ENCODE measurements around the gene PSMB1. TPM values are rescaled to one million over a fixed set of nuclear protein-coding genes. Genes with fewer than 3 reads are reported as not detected.

Gene PSMB1
- total and polyA plus RNA-seq, 4 experiments from 2014 or later = 94.2 to 705 (median 272) TPM

- Histone ChIP-seq H3K36me3 (ENCODE audit: insufficient read depth, low read length) (no peaks in the 10 kb centered on the region), H3K4me1 (ENCODE audit: insufficient read depth, low read length) (no peaks in the 10 kb centered on the region), H3K4me3 (ENCODE audit: low read length in 2 of 2) (no peak overlapping the region), H3K27me3 (ENCODE audit: insufficient read depth, low read length) (no peaks in the 10 kb centered on the region), H3K27ac (ENCODE audit: low read depth, low read length) (no peak overlapping the region), H3K9me3 (ENCODE audit: control insufficient read depth in 1 of 2, low read length in 2 of 2) (no peaks in the 10 kb centered on the region)
- POLR2A ChIA-PET (ENCODE audit: partially characterized antibody) = no interaction called here
- no peaks in the 10 kb centered on the region for H3K4me1 Mint-ChIP-seq
- CTCF ChIA-PET (ENCODE audit: partially characterized antibody) = interaction anchor here (1.0 kb wide), 1 partner anchor 40 kb away, joined by 3 read pairs; no protein-coding TSS in a partner anchor
- no peak overlapping the region for H3K27ac Mint-ChIP-seq
- DNase-seq = no peak
- peaks cover 20 to 29% of the 10 kb centered on the region in 2 donors for H3K27me3 Mint-ChIP-seq
- H3K9me3 Mint-ChIP-seq = no peaks in the 10 kb centered on the region
- intact Hi-C loops (cut with micrococcal nuclease) = no loop called here
- no peaks in the 10 kb centered on the region for H3K36me3 Mint-ChIP-seq
- H3K4me3 Mint-ChIP-seq = no peak overlapping the region
Measured at GRCh38 chr6:170490259-170490658, 62.8 kb downstream of the PSMB1 start.

GRCh38 chr6:170489836-170490235, 63.3 kb downstream of the PSMB1 start:
- ChIA-PET POLR2A (ENCODE audit: partially characterized antibody) (no interaction called here), CTCF (ENCODE audit: partially characterized antibody) (interaction anchor here (1.0 kb wide), 1 partner anchor 40 kb away, joined by 3 read pairs; no protein-coding TSS in a partner anchor)
- H3K9me3 Mint-ChIP-seq = no peaks in the 10 kb centered on the region
- intact Hi-C loops (cut with micrococcal nuclease) = no loop called here
- no peak overlapping the region for H3K4me3 Mint-ChIP-seq
- H3K27ac Mint-ChIP-seq = no peak overlapping the region
- no peaks in the 10 kb centered on the region for H3K36me3 Mint-ChIP-seq
- H3K27me3 Mint-ChIP-seq = peaks cover 21 to 29% of the 10 kb centered on the region in 2 donors
- no peaks in the 10 kb centered on the region for H3K9me3 ChIP-seq (ENCODE audit: control insufficient read depth in 1 of 2, low read length in 2 of 2)
- H3K36me3 ChIP-seq (ENCODE audit: insufficient read depth, low read length) = no peaks in the 10 kb centered on the region
- DNase-seq = no peak
- H3K27ac ChIP-seq (ENCODE audit: low read depth, low read length) = no peak overlapping the region
- H3K4me1 Mint-ChIP-seq = no peaks in the 10 kb centered on the region
- H3K4me1 ChIP-seq (ENCODE audit: insufficient read depth, low read length) = no peaks in the 10 kb centered on the region
- H3K4me3 ChIP-seq (ENCODE audit: low read length in 2 of 2) = no peak overlapping the region
- no peaks in the 10 kb centered on the region for H3K27me3 ChIP-seq (ENCODE audit: insufficient read depth, low read length)

DNA sequence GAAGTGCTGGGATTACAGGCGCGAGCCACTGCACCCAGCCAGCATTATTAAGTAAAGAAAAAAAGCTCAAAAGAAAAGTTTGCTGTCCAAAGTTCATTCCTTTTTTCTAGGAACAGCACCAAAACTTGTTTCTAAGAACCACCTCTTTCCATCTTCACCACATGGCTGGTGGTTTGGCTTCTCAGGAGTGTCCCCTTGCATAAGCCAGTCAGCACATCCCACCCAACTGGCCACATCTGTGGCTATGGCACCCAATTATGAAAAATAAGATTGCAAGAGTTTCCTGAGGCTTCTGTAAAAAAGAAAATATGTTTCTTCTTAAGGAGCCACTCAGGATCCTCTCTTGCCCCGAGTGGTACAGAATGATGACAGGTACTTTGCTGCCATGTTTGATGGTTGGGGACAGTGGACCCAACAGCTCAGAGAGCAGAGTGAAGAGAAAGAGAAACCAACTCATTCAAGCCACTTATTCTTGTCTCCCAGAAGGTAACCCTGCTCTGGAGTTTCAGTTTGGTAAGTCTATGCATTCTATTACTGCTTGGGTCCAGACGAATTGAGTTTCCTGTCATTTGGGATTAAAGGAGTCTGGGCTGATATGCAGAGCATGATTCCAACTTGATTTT, 65.3 kb downstream of the PSMB1 start:
- intact Hi-C loops (cut with micrococcal nuclease) = no loop called here
- POLR2A ChIA-PET (ENCODE audit: partially characterized antibody) = no interaction called here

DNA sequence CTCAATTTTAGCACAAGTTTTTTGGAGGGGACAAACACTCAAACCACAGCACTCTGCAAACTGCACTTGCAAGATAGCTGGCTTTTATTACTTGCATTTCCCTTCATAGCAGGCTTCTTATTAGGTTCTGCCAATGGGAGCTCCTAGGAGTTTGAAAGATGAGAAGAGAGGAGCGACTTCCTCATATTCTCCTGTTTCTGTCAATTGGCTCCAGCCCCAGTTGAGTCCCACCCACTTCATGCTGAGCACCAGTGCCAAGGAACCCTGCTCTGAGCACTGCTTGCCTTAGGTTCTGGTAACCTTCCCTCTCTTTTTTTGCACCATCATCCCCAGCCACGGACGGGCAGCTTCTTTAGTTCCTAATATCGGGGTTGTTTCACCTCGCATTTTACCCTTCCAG, 67.9 kb downstream of the PSMB1 start:
- no peaks in the 10 kb centered on the region for H3K4me1 Mint-ChIP-seq
- peaks cover 0 to 12% (median 3%) of the 10 kb centered on the region in 8 donors for H3K9me3 Mint-ChIP-seq
- intact Hi-C loops (cut with micrococcal nuclease) = no loop called here
- H3K4me3 ChIP-seq (ENCODE audit: low read length in 2 of 2) = no peak overlapping the region
- no peak overlapping the region for H3K27ac ChIP-seq (ENCODE audit: low read depth, low read length)
- H3K27me3 ChIP-seq (ENCODE audit: insufficient read depth, low read length) = no peaks in the 10 kb centered on the region
- ChIA-PET POLR2A (ENCODE audit: partially characterized antibody) (no interaction called here), CTCF (ENCODE audit: partially characterized antibody) (no interaction called here)
- H3K4me1 ChIP-seq (ENCODE audit: insufficient read depth, low read length) = no peaks in the 10 kb centered on the region
- H3K4me3 Mint-ChIP-seq = no peak overlapping the region
- no peaks in the 10 kb centered on the region for H3K9me3 ChIP-seq (ENCODE audit: control insufficient read depth in 1 of 2, low read length in 2 of 2)
- no peaks in the 10 kb centered on the region for H3K36me3 ChIP-seq (ENCODE audit: insufficient read depth, low read length)
- H3K27ac Mint-ChIP-seq = no peak overlapping the region
- H3K36me3 Mint-ChIP-seq = no peaks in the 10 kb centered on the region
- peaks cover 7 to 11% of the 10 kb centered on the region in 2 donors for H3K27me3 Mint-ChIP-seq
- DNase-seq = no peak

More for the DNA sequence above, 65.3 kb downstream of the PSMB1 start:
- Mint-ChIP-seq H3K27ac (no peak overlapping the region), H3K36me3 (no peaks in the 10 kb centered on the region), H3K4me1 (no peaks in the 10 kb centered on the region), H3K4me3 (no peak overlapping the region), H3K27me3 (peaks cover 13 to 22% of the 10 kb centered on the region in 2 donors), H3K9me3 (peaks cover 0 to 6% (median 2%) of the 10 kb centered on the region in 8 donors)
- DNase-seq = no peak
- CTCF ChIA-PET (ENCODE audit: partially characterized antibody) = no interaction called here
- Histone ChIP-seq H3K27me3 (ENCODE audit: insufficient read depth, low read length) (no peaks in the 10 kb centered on the region), H3K36me3 (ENCODE audit: insufficient read depth, low read length) (no peaks in the 10 kb centered on the region), H3K9me3 (ENCODE audit: control insufficient read depth in 1 of 2, low read length in 2 of 2) (no peaks in the 10 kb centered on the region), H3K4me1 (ENCODE audit: insufficient read depth, low read length) (no peaks in the 10 kb centered on the region), H3K27ac (ENCODE audit: low read depth, low read length) (no peak overlapping the region), H3K4me3 (ENCODE audit: low read length in 2 of 2) (no peak overlapping the region)

Other genes with a start within 250 kb of the PSMB1 start
- 10 to 100 TPM; 46.8 to 48.6 TPM for gene FAM120B, start 246.5 kb downstream of the PSMB1 start, total RNA-seq
- 10 to 100 TPM; 22.7 to 33.4 TPM for gene FAM120B, start 246.5 kb downstream of the PSMB1 start, polyA plus RNA-seq
- 10 to 100 TPM; 27.2 to 27.5 TPM for gene TBP, start 1.1 kb upstream of the PSMB1 start, total RNA-seq
- 10 to 100 TPM; 13.5 to 22.4 TPM for gene TBP, start 1.1 kb upstream of the PSMB1 start, polyA plus RNA-seq
- gene PDCD2, start 31.3 kb upstream of the PSMB1 start, total RNA-seq = 10 to 100 TPM; 75.2 to 78.2 TPM
- gene PDCD2, start 31.3 kb upstream of the PSMB1 start, polyA plus RNA-seq = 100 to 1,000 TPM; 127 to 132 TPM

All from CD4-positive, alpha-beta memory T cell (primary cell).